Natural killer cell treated with Interleukin-12 subunit alpha and Interleukin-12 subunit beta and Interleukin-15 and Interleukin-18, amount 100 ng/mL, for 72 hours (primary cell): Measurements from ENCODE around the gene CRHR1. TPM values are rescaled to one million over a fixed set of nuclear protein-coding genes. Genes with fewer than 3 reads are reported as not detected.
"Not testable (repeated sequence)": the region's sequence is repeated elsewhere in the genome, so short reads cannot be mapped to it uniquely, and the experiment has no call there.

Source experiments
- ATAC-seq, 2 donors: fragments of 150-1000 bp; cut with Tn5 transposase in 1 of 2; sonication (Bioruptor Pico), chemical (Tn5 transposase) in 1 of 2; 2 replicates each; pipeline ENCODE4 v1.10.0; 2021
- DNase-seq: peaks from one replicate; pipeline ENCODE4 v3.0.0; 2022; ENCODE audit warnings: low spot score
- H3K27ac Mint-ChIP-seq, 2 donors: 1 replicate in 1 of 2; 2 replicates in 1 of 2; pipeline ENCODE4 v1.8.0; 2022; ENCODE audit warnings: mixed read lengths in 2 of 2, mild to moderate bottlenecking in 1 of 2, moderate library complexity in 1 of 2
- H3K27me3 Mint-ChIP-seq, 2 donors: 1 replicate in 1 of 2; 2 replicates in 1 of 2; pipeline ENCODE4 v1.8.0; 2022; ENCODE audit warnings: mixed read lengths in 2 of 2
- H3K36me3 Mint-ChIP-seq: one replicate; pipeline ENCODE4 v1.8.0; 2022; ENCODE audit warnings: mixed read lengths
- H3K4me1 Mint-ChIP-seq, 2 donors: 1 replicate in 1 of 2; 2 replicates in 1 of 2; pipeline ENCODE4 v1.8.0; 2022; ENCODE audit warnings: low read depth in 2 of 2, mixed read lengths in 2 of 2, mild to moderate bottlenecking in 1 of 2
- H3K4me3 Mint-ChIP-seq: one replicate; pipeline ENCODE4 v1.8.0; 2022; ENCODE audit warnings: mixed read lengths
- H3K9me3 Mint-ChIP-seq: 2 replicates; pipeline ENCODE4 v1.8.0; 2022; ENCODE audit warnings: mixed read lengths
- total RNA-seq, 2 donors: library from RNA; stranded (reverse); gene quantifications; one replicate each; pipeline ENCODE4 v1.2.3, GENCODE V29; 2022

The CRHR1 gene
- total RNA-seq = not detected

- no peaks in the 10 kb centered on the region for H3K36me3 Mint-ChIP-seq
- H3K4me1 Mint-ChIP-seq = peaks cover 0 to 3% of the 10 kb centered on the region in 2 donors
- peaks cover 47 to 60% of the 10 kb centered on the region in 2 donors for H3K27me3 Mint-ChIP-seq
- H3K27ac Mint-ChIP-seq = no peak within 1 kb of the TSS
- DNase-seq = no peak
- peak within 1 kb of the TSS; percentile 54 for H3K4me3 Mint-ChIP-seq
- ATAC-seq = no peak
- no peaks in the 10 kb centered on the region for H3K9me3 Mint-ChIP-seq
Observed at GRCh38 chr17:45784293-45784740, at the start of gene CRHR1. Gene CRHR1, plus strand, starts transcription at chr17:45784320. Its CDS starts 225 bp downstream, at chr17:45784545.

- DNase-seq = no peak
- no peak overlapping the region for H3K4me3 Mint-ChIP-seq
- ATAC-seq = no peak
- H3K9me3 Mint-ChIP-seq = peaks cover 12% of the 10 kb centered on the region
- peaks cover 29 to 43% of the 10 kb centered on the region in 2 donors for H3K27me3 Mint-ChIP-seq
- no peak overlapping the region for H3K27ac Mint-ChIP-seq
- H3K4me1 Mint-ChIP-seq = no peaks in the 10 kb centered on the region
- H3K36me3 Mint-ChIP-seq = peaks cover 12% of the 10 kb centered on the region
Observed at GRCh38 chr17:45734598-45734997, 49.5 kb upstream of the CRHR1 start.

GRCh38 chr17:45735488-45735887 is 48.6 kb upstream of the CRHR1 start:
- ATAC-seq (no peak), DNase-seq (no peak)
- H3K27me3 Mint-ChIP-seq = peaks cover 26 to 37% of the 10 kb centered on the region in 2 donors
- H3K4me1 Mint-ChIP-seq = no peaks in the 10 kb centered on the region
- no peak overlapping the region for H3K4me3 Mint-ChIP-seq
- no peak overlapping the region for H3K27ac Mint-ChIP-seq
- peaks cover 9% of the 10 kb centered on the region for H3K9me3 Mint-ChIP-seq
- H3K36me3 Mint-ChIP-seq = peaks cover 7% of the 10 kb centered on the region

GRCh38 chr17:45739786-45740185 is 44.3 kb upstream of the CRHR1 start:
- H3K36me3 Mint-ChIP-seq = no peaks in the 10 kb centered on the region
- H3K27ac Mint-ChIP-seq = no peak overlapping the region
- no peak for DNase-seq
- no peak for ATAC-seq
- H3K4me1 Mint-ChIP-seq = no peaks in the 10 kb centered on the region
- no peaks in the 10 kb centered on the region for H3K9me3 Mint-ChIP-seq
- no peak overlapping the region for H3K4me3 Mint-ChIP-seq
- peaks cover 28 to 36% of the 10 kb centered on the region in 2 donors for H3K27me3 Mint-ChIP-seq

GRCh38 chr17:45740553-45741330 is 43.4 kb upstream of the CRHR1 start:
- Mint-ChIP-seq H3K36me3 (no peaks in the 10 kb centered on the region), H3K4me3 (no peak overlapping the region), H3K27ac (peak overlapping the region in 1 of 2 donors; percentile 57), H3K4me1 (no peaks in the 10 kb centered on the region), H3K27me3 (peaks cover 28% of the 10 kb centered on the region in 2 donors), H3K9me3 (no peaks in the 10 kb centered on the region)
- DNase-seq (no peak), ATAC-seq (peak; percentile 61 to 79)

- DNase-seq (no peak), ATAC-seq (no peak)
- Mint-ChIP-seq H3K9me3 (no peaks in the 10 kb centered on the region), H3K36me3 (no peaks in the 10 kb centered on the region), H3K27ac (no peak overlapping the region), H3K27me3 (peaks cover 16 to 24% of the 10 kb centered on the region in 2 donors), H3K4me1 (no peaks in the 10 kb centered on the region), H3K4me3 (no peak overlapping the region)
Observed at GRCh38 chr17:45742251-45742650, 41.9 kb upstream of the CRHR1 start.

GRCh38 chr17:45743626-45744326 is 40.3 kb upstream of the CRHR1 start:
- no peak for DNase-seq
- no peak for ATAC-seq
- Mint-ChIP-seq H3K36me3 (no peaks in the 10 kb centered on the region), H3K27me3 (peaks cover 8 to 21% of the 10 kb centered on the region in 2 donors), H3K4me3 (no peak overlapping the region), H3K27ac (no peak overlapping the region), H3K4me1 (no peaks in the 10 kb centered on the region), H3K9me3 (no peaks in the 10 kb centered on the region)

GRCh38 chr17:45744826-45745225 is 39.3 kb upstream of the CRHR1 start:
- DNase-seq, H3K9me3 Mint-ChIP-seq, H3K4me1 Mint-ChIP-seq, ATAC-seq, H3K27ac Mint-ChIP-seq, H3K4me3 Mint-ChIP-seq, H3K36me3 Mint-ChIP-seq: not testable (repeated sequence)
- H3K27me3 Mint-ChIP-seq = peaks cover 13 to 25% of the 10 kb centered on the region in 2 donors

- H3K27me3 Mint-ChIP-seq = peaks cover 16 to 23% of the 10 kb centered on the region in 2 donors
- DNase-seq (no peak), ATAC-seq (peak in 1 of 2 donors; percentile 33)
- no peaks in the 10 kb centered on the region for H3K9me3 Mint-ChIP-seq
- H3K4me3 Mint-ChIP-seq = no peak overlapping the region
- H3K4me1 Mint-ChIP-seq = no peaks in the 10 kb centered on the region
- no peaks in the 10 kb centered on the region for H3K36me3 Mint-ChIP-seq
- no peak overlapping the region for H3K27ac Mint-ChIP-seq
Observed at GRCh38 chr17:45745601-45746494, 38.3 kb upstream of the CRHR1 start.

- Mint-ChIP-seq H3K9me3 (no peaks in the 10 kb centered on the region), H3K27ac (no peak overlapping the region), H3K27me3 (peaks cover 8 to 19% of the 10 kb centered on the region in 2 donors), H3K4me1 (no peaks in the 10 kb centered on the region), H3K4me3 (no peak overlapping the region), H3K36me3 (no peaks in the 10 kb centered on the region)
- ATAC-seq (no peak), DNase-seq (no peak)
Observed at GRCh38 chr17:45747911-45748310, 36.2 kb upstream of the CRHR1 start.

GRCh38 chr17:45748731-45749310 is 35.3 kb upstream of the CRHR1 start:
- Mint-ChIP-seq H3K27me3 (peaks cover 8 to 17% of the 10 kb centered on the region in 2 donors), H3K27ac (no peak overlapping the region), H3K4me3 (no peak overlapping the region), H3K36me3 (no peaks in the 10 kb centered on the region), H3K9me3 (no peaks in the 10 kb centered on the region), H3K4me1 (no peaks in the 10 kb centered on the region)
- DNase-seq = no peak
- no peak for ATAC-seq

- no peak overlapping the region for H3K27ac Mint-ChIP-seq
- H3K36me3 Mint-ChIP-seq = no peaks in the 10 kb centered on the region
- H3K4me3 Mint-ChIP-seq = no peak overlapping the region
- DNase-seq (no peak), ATAC-seq (no peak)
- H3K4me1 Mint-ChIP-seq = no peaks in the 10 kb centered on the region
- no peaks in the 10 kb centered on the region for H3K9me3 Mint-ChIP-seq
- H3K27me3 Mint-ChIP-seq = peaks cover 8 to 16% of the 10 kb centered on the region in 2 donors
Observed at GRCh38 chr17:45749831-45750335, 34.2 kb upstream of the CRHR1 start.

- Mint-ChIP-seq H3K36me3 (no peaks in the 10 kb centered on the region), H3K9me3 (no peaks in the 10 kb centered on the region), H3K27me3 (peaks cover 8 to 15% of the 10 kb centered on the region in 2 donors), H3K27ac (no peak overlapping the region), H3K4me1 (no peaks in the 10 kb centered on the region), H3K4me3 (no peak overlapping the region)
- ATAC-seq = no peak
- DNase-seq = no peak
Observed at GRCh38 chr17:45750779-45751440, 33.2 kb upstream of the CRHR1 start.
